Keratinocyte (primary cell): ENCODE data around the gene CRELD1.

Experiments
- EZH2 ChIP-seq: IDR thresholded peaks from one replicate; pipeline ENCODE4 v1.6.1; 2012; ENCODE audit warnings: inconsistent platforms, mild to moderate bottlenecking, low read length, moderate library complexity
- TF ChIP-seq, protein P1 (sequence below), 3 experiments: IDR thresholded peaks in 1 of 3; conservative IDR thresholded peaks in 1 of 3; optimal IDR thresholded peaks in 1 of 3; 2 replicates in 2 of 3; 3 replicates in 1 of 3; pipeline versions ENCODE3 to v1.5.1; 2011; ENCODE audit warnings: low read length in 3 of 3, mild to moderate bottlenecking in 3 of 3, moderate library complexity in 2 of 3, control low read depth in 1 of 3, inconsistent platforms in 1 of 3; ENCODE audit not compliant: insufficient read depth in 2 of 3; ENCODE audit errors: extremely low read depth in 1 of 3

DNA sequence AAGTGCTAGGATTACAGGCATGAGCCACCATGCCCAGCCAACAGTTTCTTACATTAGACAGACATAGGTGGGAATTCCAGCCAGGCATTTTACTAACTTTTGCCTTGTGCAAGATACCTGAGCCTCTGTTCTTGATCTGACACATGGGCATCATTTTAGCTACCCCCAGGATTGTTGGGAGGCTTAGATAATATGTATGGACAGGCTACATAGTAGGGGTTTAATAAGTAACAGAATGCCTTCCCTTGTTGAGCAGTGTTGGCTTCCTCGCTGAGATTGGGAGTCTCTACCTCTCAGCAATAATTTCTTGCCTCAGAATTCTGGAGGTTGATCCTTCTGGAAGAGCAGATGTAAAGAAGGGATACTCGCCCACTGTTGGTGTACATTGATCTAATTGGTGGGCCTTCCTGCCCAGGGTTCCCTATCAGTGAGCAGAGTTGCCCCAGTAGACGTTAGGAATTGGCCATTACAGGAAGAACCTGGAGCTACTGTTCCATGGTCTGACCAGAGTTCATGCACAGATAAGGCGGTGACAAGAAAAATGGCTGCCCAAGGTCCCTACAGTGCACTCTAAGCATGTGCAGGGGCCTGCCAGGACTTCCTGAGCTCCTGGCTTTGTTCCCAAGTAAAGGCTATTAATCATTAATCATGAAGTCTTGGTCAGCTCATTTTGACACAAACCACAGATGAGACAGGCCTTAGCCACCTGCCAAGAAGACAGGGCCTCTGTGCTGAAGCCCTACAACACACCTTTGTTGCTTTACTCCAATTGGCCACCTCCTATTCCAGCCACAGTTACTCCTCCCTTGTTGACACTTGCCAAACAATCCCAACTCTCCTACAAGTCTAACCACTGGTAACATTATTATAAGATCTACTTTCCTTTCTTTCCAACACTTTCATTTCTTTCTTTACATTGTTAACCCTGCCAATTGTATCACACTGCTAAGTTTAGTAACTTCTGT lies 35.9 kb upstream of the CRELD1 start:
- TF ChIP-seq, protein P1, sequence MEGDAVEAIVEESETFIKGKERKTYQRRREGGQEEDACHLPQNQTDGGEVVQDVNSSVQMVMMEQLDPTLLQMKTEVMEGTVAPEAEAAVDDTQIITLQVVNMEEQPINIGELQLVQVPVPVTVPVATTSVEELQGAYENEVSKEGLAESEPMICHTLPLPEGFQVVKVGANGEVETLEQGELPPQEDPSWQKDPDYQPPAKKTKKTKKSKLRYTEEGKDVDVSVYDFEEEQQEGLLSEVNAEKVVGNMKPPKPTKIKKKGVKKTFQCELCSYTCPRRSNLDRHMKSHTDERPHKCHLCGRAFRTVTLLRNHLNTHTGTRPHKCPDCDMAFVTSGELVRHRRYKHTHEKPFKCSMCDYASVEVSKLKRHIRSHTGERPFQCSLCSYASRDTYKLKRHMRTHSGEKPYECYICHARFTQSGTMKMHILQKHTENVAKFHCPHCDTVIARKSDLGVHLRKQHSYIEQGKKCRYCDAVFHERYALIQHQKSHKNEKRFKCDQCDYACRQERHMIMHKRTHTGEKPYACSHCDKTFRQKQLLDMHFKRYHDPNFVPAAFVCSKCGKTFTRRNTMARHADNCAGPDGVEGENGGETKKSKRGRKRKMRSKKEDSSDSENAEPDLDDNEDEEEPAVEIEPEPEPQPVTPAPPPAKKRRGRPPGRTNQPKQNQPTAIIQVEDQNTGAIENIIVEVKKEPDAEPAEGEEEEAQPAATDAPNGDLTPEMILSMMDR (optimal IDR thresholded peaks at IDR 0.05 in 1 of 3, IDR thresholded peaks at IDR 0.05 in 1 of 3, conservative IDR thresholded peaks at IDR 0.05 in 1 of 3; ENCODE audit: extremely low read depth in 1 of 3, insufficient read depth in 2 of 3, low read length in 3 of 3), result no peak
- TF ChIP-seq EZH2, result no peak
